HepG2 (cell line): ENCODE results near the gene SRRM2. TPM values are rescaled to one million over a fixed set of nuclear protein-coding genes. Genes with fewer than 3 reads are reported as not detected.

Experiments
- ATAC-seq: fragments of 200-7000 bp; cut with Tn5 transposase; 3 replicates; pipeline ENCODE4 v1.9.1; 2020; ENCODE audit warnings: mild to moderate bottlenecking, moderate library complexity
- BruUV-seq: library from RNA; stranded (reverse); fragments of 400-500 nt; replicated peaks from 2 replicates; lab custom pipeline; 2021; lab: Mats Ljungman, UMichigan
- CTCF ChIA-PET: fragments of 300-600 bp; formaldehyde crosslinking; extraction: SDS; loops from one replicate; lab custom pipeline; 2021; ENCODE audit warnings: low total read pairs, inconsistent platforms, low intra/inter-chr PET ratio; lab: Yijun Ruan, JAX
- POLR2A ChIA-PET: fragments of 350-600 bp; sonication (Branson Sonifier 250); formaldehyde crosslinking; loops from one replicate; lab custom pipeline; 2020; ENCODE audit warnings: antibody characterized with exemption, inconsistent platforms; lab: Yijun Ruan, JAX
- DNase-seq: peaks from one replicate; pipeline ENCODE4 v3.0.0-alpha.2; 2015; ENCODE audit warnings: low spot score
- FAIRE-seq: peaks from 3 replicates; lab custom pipeline; 2011; peaks lifted over from hg19 to GRCh38; lab: Jason Lieb, UNC
- H2AFZ ChIP-seq: one replicate; pipeline ENCODE4 v1.6.1; 2011; ENCODE audit warnings: low read length, inconsistent platforms
- H3K27ac ChIP-seq: fragments of 300-600 bp; 3 replicates; pipeline ENCODE4 v1.8.0; 2011; ENCODE audit warnings: mixed run types, mild to moderate bottlenecking, mixed read lengths, low read length, inconsistent platforms; ENCODE audit not compliant: insufficient read depth; ENCODE audit errors: extremely low read length
- H3K27me3 ChIP-seq, 2 experiments: fragments of 200-600 bp in 1 of 2; 2 replicates in 1 of 2; 3 replicates in 1 of 2; pipeline versions ENCODE4 v1.6.0 to v1.8.0; 2011; ENCODE audit warnings: low read length in 2 of 2, mild to moderate bottlenecking in 2 of 2, moderate library complexity in 2 of 2, inconsistent platforms in 1 of 2; ENCODE audit not compliant: insufficient read depth in 2 of 2, control insufficient read depth in 1 of 2
- H3K36me3 ChIP-seq, 2 experiments: fragments of 200-600 bp in 1 of 2; replicated peaks in 1 of 2; 2 replicates in 1 of 2; 3 replicates in 1 of 2; pipeline versions ENCODE4 v1.5.1 to v1.8.0; 2011; ENCODE audit warnings: low read length in 2 of 2, inconsistent platforms in 1 of 2; ENCODE audit not compliant: insufficient read depth in 2 of 2, control insufficient read depth in 1 of 2
- H3K4me1 ChIP-seq: 2 replicates; pipeline ENCODE4 v1.5.1; 2012; ENCODE audit warnings: low read length, inconsistent platforms; ENCODE audit not compliant: insufficient read depth
- H3K4me2 ChIP-seq: 2 replicates; pipeline ENCODE4 v1.6.0; 2011; ENCODE audit warnings: low read depth, low read length, inconsistent platforms
- H3K4me3 ChIP-seq, 3 experiments: fragments of 200-600 bp in 1 of 3; sonication (generic), shearing (Covaris generic) in 1 of 3; replicated peaks in 1 of 3; 2 replicates each; pipeline ENCODE4 v1.5.1; 2011 to 2016; ENCODE audit warnings: low read length in 3 of 3, inconsistent platforms in 2 of 3, low read depth in 2 of 3, mild to moderate bottlenecking in 2 of 3, control low read depth in 1 of 3, mixed read lengths in 1 of 3; ENCODE audit not compliant: insufficient read depth in 1 of 3
- H3K79me2 ChIP-seq: one replicate; pipeline ENCODE4 v1.6.1; 2011; ENCODE audit warnings: low read length, inconsistent platforms; ENCODE audit not compliant: insufficient read depth
- H3K9ac ChIP-seq: 2 replicates; pipeline ENCODE4 v1.6.0; 2011; ENCODE audit warnings: mild to moderate bottlenecking, low read depth, low read length, inconsistent platforms; ENCODE audit not compliant: insufficient read depth
- H3K9me3 ChIP-seq: 2 replicates; pipeline ENCODE4 v1.5.1; 2012; ENCODE audit warnings: mild to moderate bottlenecking, low read length
- H4K20me1 ChIP-seq: 2 replicates; pipeline ENCODE4 v1.6.0; 2011; ENCODE audit warnings: inconsistent platforms, mild to moderate bottlenecking, low read length, moderate library complexity; ENCODE audit not compliant: insufficient read depth
- ATF7-NPFF ChIP-seq: sonication (generic); formaldehyde crosslinking; IDR thresholded peaks from 2 replicates; pipeline ENCODE4 v1.8.1; 2023; ENCODE audit warnings: mild to moderate bottlenecking, low read depth, missing genetic modification reagents, moderate library complexity
- ELF4 ChIP-seq: sonication (generic); formaldehyde crosslinking; IDR thresholded peaks from 2 replicates; pipeline ENCODE4 v1.5.0; 2020; ENCODE audit warnings: missing genetic modification reagents, mild to moderate bottlenecking, moderate library complexity, borderline replicate concordance
- JARID2 ChIP-seq: sonication (generic); formaldehyde crosslinking; IDR thresholded peaks from 2 replicates; pipeline ENCODE4 v1.8.1; 2023; ENCODE audit warnings: missing genetic modification reagents, inconsistent platforms; ENCODE audit not compliant: insufficient replicate concordance
- KAT7 ChIP-seq: IDR thresholded peaks from 2 replicates; pipeline ENCODE4 v1.6.1; 2018; ENCODE audit warnings: borderline replicate concordance, missing compliant biosample characterization
- TERF1 ChIP-seq: sonication (generic); formaldehyde crosslinking; IDR thresholded peaks from 2 replicates; pipeline ENCODE4 v1.8.0; 2022; ENCODE audit warnings: mild to moderate bottlenecking, missing genetic modification reagents, moderate library complexity
- USF2 ChIP-seq, 2 experiments: sonication (generic) in 1 of 2; formaldehyde crosslinking in 1 of 2; IDR thresholded peaks; 2 replicates each; pipeline versions ENCODE4 v1.5.1 to v1.6.1; 2011 to 2020; ENCODE audit warnings: borderline replicate concordance in 1 of 2, low read depth in 1 of 2, low read length in 1 of 2, mild to moderate bottlenecking in 1 of 2, missing genetic modification reagents in 1 of 2, moderate library complexity in 1 of 2
- ZNF562 ChIP-seq: sonication (generic); formaldehyde crosslinking; IDR thresholded peaks from 2 replicates; pipeline ENCODE4 v1.8.0; 2022; ENCODE audit warnings: missing genetic modification reagents, borderline replicate concordance
- WGBS: methylation state at CpG from one replicate; pipeline ENCODE4 v1.1.6; 2017; ENCODE audit warnings: low lambda C conversion rate; 5-methylcytosine and 5-hydroxymethylcytosine counted together
- in situ Hi-C: cut with HindIII; loops from 2 replicates; pipeline ENCODE4 v1.10.0; 2017; ENCODE audit warnings: low pct_unique_long_range_greater_than_20kb; ENCODE audit not compliant: extremely low pct_ligation_motif_present
- intact Hi-C: fragments of 100-400 bp; cut with micrococcal nuclease; formaldehyde crosslinking; loops from one replicate; pipeline ENCODE4 v1.10.0; 2022; ENCODE audit not compliant: unreplicated experiment
- polyA plus RNA-seq, 8 experiments: library from polyadenylated mRNA; depleted of rRNA in 3 of 8; stranded (reverse) in 7 of 8; unstranded in 1 of 8; fragments of >200 nt; fragmentation: Illumina TruSeq in 4 of 8; extraction: Trizol in 4 of 8; gene quantifications; 2 replicates each; pipeline versions ENCODE4 v1.2.1 to v1.2.3, GENCODE V29; 2011 to 2016; ENCODE audit warnings: low read depth in 4 of 8, missing spikeins in 1 of 8, mixed read lengths in 1 of 8; ENCODE audit not compliant: insufficient read depth in 1 of 8
- total RNA-seq, 5 experiments: library from RNA; depleted of rRNA; stranded (reverse); fragments of >200 nt; fragmentation: Illumina TruSeq; extraction: Trizol; gene quantifications; 2 replicates each; pipeline ENCODE4 v1.2.3, GENCODE V29; 2016; ENCODE audit warnings: low read depth in 1 of 5

The SRRM2 gene
- total and polyA plus RNA-seq, 2 of the 13 experiments (the other 11 are each of a cell fraction or from before 2014, with no cell fraction given): 50.4 to 112 TPM

- no peak for TF ChIP-seq USF2 (IDR thresholded peaks at IDR 0.05; ENCODE audit: low read depth, low read length)
- TF ChIP-seq USF2 (CRISPR knock-in tag; IDR thresholded peaks at IDR 0.05; ENCODE audit: borderline replicate concordance): no peak
Measured at GRCh38 chr16:2787961-2788360, 35.5 kb downstream of the SRRM2 start (continued).

- no peak overlapping the region for H3K4me3 ChIP-seq
- no peak overlapping the region for H3K27ac ChIP-seq
- H3K9me3 ChIP-seq: no peaks in the 10 kb centered on the region
- DNase-seq: no peak
- H3K27me3 ChIP-seq: peaks cover 8 to 48% of the 10 kb centered on the region in 2 experiments; a peak in 4 of 5 replicates
- intact Hi-C loops: no loop called here
- no peak for FAIRE-seq
- H3K79me2 ChIP-seq: no peaks in the 10 kb centered on the region
- H4K20me1 ChIP-seq: no peaks in the 10 kb centered on the region
- no peak overlapping the region for H3K9ac ChIP-seq
- no peak for TF ChIP-seq ZNF562 (CRISPR knock-in tag)
- no peak for TF ChIP-seq ELF4 (CRISPR knock-in tag)
- TF ChIP-seq KAT7 (CRISPR knock-in tag): no peak
- TF ChIP-seq TERF1 (CRISPR knock-in tag): no peak
- no peak for TF ChIP-seq JARID2 (CRISPR knock-in tag)
- TF ChIP-seq ATF7-NPFF: no peak
- TF ChIP-seq, all 625 proteins: peak for 0
- Histone ChIP-seq H3K4me1 (peaks cover 20% of the 10 kb centered on the region), H3K36me3 (no peaks in the 10 kb centered on the region), H3K4me2 (no peak overlapping the region), H2AFZ (no peak overlapping the region)
- 13% methylated on average over 3 of the region's 5 CpGs for WGBS
- BruUV-seq: no TSS peak
- ATAC-seq: no peak
- ChIA-PET CTCF (no interaction called here), POLR2A (no interaction called here)
- in situ Hi-C loops: no loop called here
Measured at GRCh38 chr16:2790631-2791030, 38.2 kb downstream of the SRRM2 start.
